Activated T-cell treated with anti-CD3 and anti-CD28 coated beads, Interleukin-2, amount 50 U/mL, for 4 hours (primary cell): ENCODE results near the gene ATL1. TPM values are rescaled to one million over a fixed set of nuclear protein-coding genes. Genes with fewer than 3 reads are reported as not detected.
"Not testable (repeated sequence)": the region's sequence is repeated elsewhere in the genome, so short reads cannot be mapped to it uniquely, and the experiment has no call there.

Source experiments
- ATAC-seq, 2 donors: fragments of 200-7000 bp; cut with Tn5 transposase; one replicate each; pipeline ENCODE4 v1.10.0; 2021
- DNase-seq: peaks from one replicate; pipeline ENCODE4 v3.0.0-alpha.2; 2020
- H3K27me3 Mint-ChIP-seq: one replicate; pipeline ENCODE4 v1.8.0; 2021; ENCODE audit warnings: low read depth, mixed read lengths
- H3K36me3 Mint-ChIP-seq: one replicate; pipeline ENCODE4 v1.8.0; 2022; ENCODE audit warnings: mixed read lengths; ENCODE audit not compliant: insufficient read depth
- H3K4me1 Mint-ChIP-seq: one replicate; pipeline ENCODE4 v1.8.0; 2021; ENCODE audit warnings: low read depth, mixed read lengths
- H3K4me3 Mint-ChIP-seq: one replicate; pipeline ENCODE4 v1.8.0; 2021; ENCODE audit warnings: mild to moderate bottlenecking, moderate library complexity, mixed read lengths
- H3K9me3 Mint-ChIP-seq: one replicate; pipeline ENCODE4 v1.8.0; 2021; ENCODE audit warnings: mixed read lengths
- total RNA-seq, 3 donors: library from RNA; stranded (reverse); gene quantifications; one replicate each; pipeline ENCODE4 v1.2.1, GENCODE V29; 2021

ATL1 gene
- total RNA-seq, 3 donors from 2014 or later, result 0.37 to 0.79 (median 0.43) TPM

- H3K36me3 Mint-ChIP-seq, result peaks cover 7% of the 10 kb centered on the region
- H3K4me1 Mint-ChIP-seq, result peaks cover 57% of the 10 kb centered on the region
- H3K9me3 Mint-ChIP-seq, result no peaks in the 10 kb centered on the region
- H3K27me3 Mint-ChIP-seq, result no peaks in the 10 kb centered on the region
- DNase-seq, result no peak
- no peak for ATAC-seq
- H3K4me3 Mint-ChIP-seq, result peak overlapping the region; percentile 94
Measured at GRCh38 chr14:50530794-50531365, 29.1 kb upstream of the ATL1 start.

- ATAC-seq, result peak; percentile 10 to 19
- Mint-ChIP-seq H3K4me3 (peak overlapping the region; percentile 94), H3K27me3 (no peaks in the 10 kb centered on the region), H3K9me3 (no peaks in the 10 kb centered on the region), H3K36me3 (peaks cover 8% of the 10 kb centered on the region), H3K4me1 (peaks cover 48% of the 10 kb centered on the region)
- DNase-seq, result peak; percentile 20
Measured at GRCh38 chr14:50531595-50532501, 28.1 kb upstream of the ATL1 start.

- peaks cover 48% of the 10 kb centered on the region for H3K4me1 Mint-ChIP-seq
- no peaks in the 10 kb centered on the region for H3K9me3 Mint-ChIP-seq
- peak within 1 kb of the TSS; percentile 94 for H3K4me3 Mint-ChIP-seq
- DNase-seq (peak; percentile 89), ATAC-seq (peak; percentile 94 to 96)
- H3K36me3 Mint-ChIP-seq, result peaks cover 8% of the 10 kb centered on the region
- no peaks in the 10 kb centered on the region for H3K27me3 Mint-ChIP-seq
Measured at GRCh38 chr14:50532502-50533240, 27.3 kb upstream of the ATL1 start, which contains the start of gene MAP4K5. Gene MAP4K5, minus strand, starts transcription at chr14:50532569. Its CDS starts 520 bp downstream, at chr14:50532049.

GRCh38 chr14:50533241-50533705, 26.7 kb upstream of the ATL1 start:
- DNase-seq, result no peak
- Mint-ChIP-seq H3K4me1 (peaks cover 44% of the 10 kb centered on the region), H3K4me3 (peak overlapping the region; percentile 94), H3K27me3 (no peaks in the 10 kb centered on the region), H3K9me3 (no peaks in the 10 kb centered on the region), H3K36me3 (peaks cover 5% of the 10 kb centered on the region)
- ATAC-seq, result no peak

- H3K9me3 Mint-ChIP-seq, result no peaks in the 10 kb centered on the region
- H3K4me3 Mint-ChIP-seq, result no peak overlapping the region
- no peak for ATAC-seq
Measured at GRCh38 chr14:50533806-50534205, 26.1 kb upstream of the ATL1 start.

GRCh38 chr14:50534416-50534815, 25.5 kb upstream of the ATL1 start:
- Mint-ChIP-seq H3K4me3 (no peak overlapping the region), H3K9me3 (no peaks in the 10 kb centered on the region), H3K4me1 (peaks cover 32% of the 10 kb centered on the region), H3K36me3 (peaks cover 5% of the 10 kb centered on the region), H3K27me3 (no peaks in the 10 kb centered on the region)
- DNase-seq, result no peak
- ATAC-seq, result no peak

More at GRCh38 chr14:50533806-50534205, 26.1 kb upstream of the ATL1 start:
- Mint-ChIP-seq H3K36me3 (peaks cover 5% of the 10 kb centered on the region), H3K4me1 (peaks cover 38% of the 10 kb centered on the region), H3K27me3 (no peaks in the 10 kb centered on the region)
- no peak for DNase-seq

GRCh38 chr14:50534997-50535396, 24.9 kb upstream of the ATL1 start:
- H3K36me3 Mint-ChIP-seq, result peaks cover 4% of the 10 kb centered on the region
- no peaks in the 10 kb centered on the region for H3K27me3 Mint-ChIP-seq
- no peaks in the 10 kb centered on the region for H3K9me3 Mint-ChIP-seq
- no peak for DNase-seq
- no peak for ATAC-seq
- no peak overlapping the region for H3K4me3 Mint-ChIP-seq
- H3K4me1 Mint-ChIP-seq, result peaks cover 26% of the 10 kb centered on the region

- H3K4me3 Mint-ChIP-seq, ATAC-seq, DNase-seq, H3K9me3 Mint-ChIP-seq, H3K27me3 Mint-ChIP-seq, H3K36me3 Mint-ChIP-seq: not testable (repeated sequence)
- peaks cover 16% of the 10 kb centered on the region for H3K4me1 Mint-ChIP-seq
Measured at GRCh38 chr14:50538034-50538433, 21.9 kb upstream of the ATL1 start.

- Mint-ChIP-seq H3K27me3 (no peaks in the 10 kb centered on the region), H3K9me3 (no peaks in the 10 kb centered on the region), H3K4me1 (peaks cover 12% of the 10 kb centered on the region), H3K36me3 (peaks cover 4% of the 10 kb centered on the region), H3K4me3 (no peak overlapping the region)
- DNase-seq (no peak), ATAC-seq (no peak)
Measured at GRCh38 chr14:50539051-50539450, 20.9 kb upstream of the ATL1 start.

- H3K9me3 Mint-ChIP-seq, result no peaks in the 10 kb centered on the region
- no peaks in the 10 kb centered on the region for H3K27me3 Mint-ChIP-seq
- peaks cover 4% of the 10 kb centered on the region for H3K36me3 Mint-ChIP-seq
- DNase-seq (no peak), ATAC-seq (no peak)
- no peak overlapping the region for H3K4me3 Mint-ChIP-seq
- peaks cover 12% of the 10 kb centered on the region for H3K4me1 Mint-ChIP-seq
Measured at GRCh38 chr14:50541159-50541567, 18.8 kb upstream of the ATL1 start.

GRCh38 chr14:50542941-50543418, 17.0 kb upstream of the ATL1 start:
- Mint-ChIP-seq H3K27me3 (no peaks in the 10 kb centered on the region), H3K36me3 (no peaks in the 10 kb centered on the region), H3K9me3 (no peaks in the 10 kb centered on the region), H3K4me1 (peaks cover 12% of the 10 kb centered on the region), H3K4me3 (no peak overlapping the region)
- ATAC-seq (peak; percentile 72 to 74), DNase-seq (peak; percentile 18)

GRCh38 chr14:50544911-50545310, 15.0 kb upstream of the ATL1 start:
- H3K4me3 Mint-ChIP-seq, result no peak overlapping the region
- H3K27me3 Mint-ChIP-seq, result no peaks in the 10 kb centered on the region
- H3K9me3 Mint-ChIP-seq, result no peaks in the 10 kb centered on the region
- no peak for DNase-seq
- ATAC-seq, result no peak
- peaks cover 12% of the 10 kb centered on the region for H3K4me1 Mint-ChIP-seq
- no peaks in the 10 kb centered on the region for H3K36me3 Mint-ChIP-seq

- H3K4me3 Mint-ChIP-seq, result no peak overlapping the region
- peaks cover 12% of the 10 kb centered on the region for H3K4me1 Mint-ChIP-seq
- H3K27me3 Mint-ChIP-seq, result no peaks in the 10 kb centered on the region
- H3K36me3 Mint-ChIP-seq, result no peaks in the 10 kb centered on the region
- H3K9me3 Mint-ChIP-seq, result peaks cover under 1% of the 10 kb centered on the region
- ATAC-seq (no peak), DNase-seq (no peak)
Measured at GRCh38 chr14:50545618-50546017, 14.3 kb upstream of the ATL1 start.

GRCh38 chr14:50550294-50550693, 9.7 kb upstream of the ATL1 start:
- DNase-seq, result no peak
- no peak for ATAC-seq
- peaks cover 15% of the 10 kb centered on the region for H3K9me3 Mint-ChIP-seq
- H3K4me3 Mint-ChIP-seq, result no peak overlapping the region
- H3K36me3 Mint-ChIP-seq, result no peaks in the 10 kb centered on the region
- peaks cover 4% of the 10 kb centered on the region for H3K4me1 Mint-ChIP-seq
- H3K27me3 Mint-ChIP-seq, result peaks cover 10% of the 10 kb centered on the region
